Smooth muscle cell (in vitro differentiated cells): ENCODE measurements around the gene KIAA0408. TPM values are rescaled to one million over a fixed set of nuclear protein-coding genes. Genes with fewer than 3 reads are reported as not detected.

Experiments
- DNase-seq: peaks from one replicate; lab custom pipeline; 2025; ENCODE audit not compliant: unreplicated experiment; lab: John Stamatoyannopoulos, UW
- H2AFZ ChIP-seq: fragments of 200-600 bp; sonication (generic); 2 replicates; pipeline ENCODE4 v1.6.0; 2016; ENCODE audit warnings: antibody characterized with exemption, low read depth, mild to moderate bottlenecking
- H3F3A ChIP-seq: fragments of 200-600 bp; sonication (generic); 2 replicates; pipeline ENCODE4 v1.6.0; 2017; ENCODE audit warnings: antibody characterized with exemption, low read depth
- H3K27ac ChIP-seq: fragments of 200-600 bp; sonication (generic); 2 replicates; pipeline ENCODE4 v1.5.1; 2016; ENCODE audit warnings: low read depth, mild to moderate bottlenecking
- H3K27me3 ChIP-seq: fragments of 200-600 bp; sonication (generic); 2 replicates; pipeline ENCODE4 v1.6.1; 2016; ENCODE audit warnings: low read depth, mild to moderate bottlenecking
- H3K36me3 ChIP-seq: fragments of 200-600 bp; sonication (generic); 2 replicates; pipeline ENCODE4 v1.5.1; 2016; ENCODE audit warnings: low read depth
- H3K4me1 ChIP-seq: fragments of 200-600 bp; sonication (generic); 2 replicates; pipeline ENCODE4 v1.5.1; 2016; ENCODE audit warnings: low read depth
- H3K4me2 ChIP-seq: fragments of 200-600 bp; sonication (generic); 2 replicates; pipeline ENCODE4 v1.6.0; 2016; ENCODE audit warnings: mild to moderate bottlenecking
- H3K4me3 ChIP-seq: fragments of 200-600 bp; sonication (generic); 2 replicates; pipeline ENCODE4 v1.5.1; 2016; ENCODE audit warnings: mild to moderate bottlenecking
- H3K79me2 ChIP-seq: fragments of 200-600 bp; sonication (generic); 2 replicates; pipeline ENCODE4 v1.6.0; 2016; ENCODE audit warnings: low read depth, mild to moderate bottlenecking
- H3K9ac ChIP-seq: fragments of 200-600 bp; sonication (generic); 2 replicates; pipeline ENCODE4 v1.6.0; 2016; ENCODE audit warnings: low read depth
- H3K9me3 ChIP-seq: fragments of 200-600 bp; sonication (generic); replicated peaks from 2 replicates; pipeline ENCODE4 v1.5.1; 2016; ENCODE audit warnings: low read depth
- H4K20me1 ChIP-seq: fragments of 200-600 bp; sonication (generic); 2 replicates; pipeline ENCODE4 v1.6.0; 2016; ENCODE audit warnings: low read depth
- CTCF ChIP-seq: fragments of 200-600 bp; sonication (generic); IDR thresholded peaks from 2 replicates; pipeline ENCODE4 v1.5.1; 2017; ENCODE audit warnings: borderline replicate concordance, mild to moderate bottlenecking, antibody characterized with exemption; ENCODE audit not compliant: insufficient read depth, poor library complexity, severe bottlenecking
- WGBS: methylation state at CpG from one replicate; pipeline ENCODE4 v1.1.7; 2016; ENCODE audit warnings: low lambda C conversion rate; 5-methylcytosine and 5-hydroxymethylcytosine counted together
- polyA plus RNA-seq: library from polyadenylated mRNA; unstranded; fragments of >200 nt; fragmentation: Nextera tagmentation; extraction: Ambion mirVana; gene quantifications from 2 replicates; pipeline ENCODE4 v1.2.1, GENCODE V29; 2016
- total RNA-seq: library from RNA; depleted of rRNA; stranded (reverse); fragments of >200 nt; gene quantifications from 2 replicates; pipeline ENCODE4 v1.2.3, GENCODE V29; 2014

Gene KIAA0408
- total and polyA plus RNA-seq, 2 experiments from 2014 or later: 2.8 to 8.9 TPM

GRCh38 chr6:127446356-127446755 is 12.8 kb downstream of the KIAA0408 start:
- Histone ChIP-seq H3F3A (no peaks in the 10 kb centered on the region), H3K27me3 (no peaks in the 10 kb centered on the region), H3K9me3 (no peaks in the 10 kb centered on the region), H3K36me3 (no peaks in the 10 kb centered on the region), H4K20me1 (no peaks in the 10 kb centered on the region), H3K27ac (no peak overlapping the region), H3K79me2 (no peaks in the 10 kb centered on the region), H3K4me1 (no peaks in the 10 kb centered on the region), H2AFZ (no peak overlapping the region), H3K9ac (no peak overlapping the region), H3K4me2 (no peak overlapping the region), H3K4me3 (no peak overlapping the region)
- DNase-seq: no peak
- no peak for TF ChIP-seq CTCF
- WGBS: 98% methylated on average over 7 of the region's 7 CpGs

GRCh38 chr6:127441881-127442280 is 17.3 kb downstream of the KIAA0408 start:
- TF ChIP-seq CTCF: no peak
- WGBS: 79% methylated on average over 1 of the region's 1 CpG
- Histone ChIP-seq H3K79me2 (no peaks in the 10 kb centered on the region), H3K9ac (no peak overlapping the region), H2AFZ (no peak overlapping the region), H3K9me3 (no peaks in the 10 kb centered on the region), H3K27ac (no peak overlapping the region), H3K27me3 (no peaks in the 10 kb centered on the region), H3K4me2 (no peak overlapping the region), H3F3A (no peaks in the 10 kb centered on the region), H4K20me1 (no peaks in the 10 kb centered on the region), H3K4me3 (no peak overlapping the region), H3K4me1 (no peaks in the 10 kb centered on the region), H3K36me3 (no peaks in the 10 kb centered on the region)
- DNase-seq: no peak

- Histone ChIP-seq H3K4me1 (no peaks in the 10 kb centered on the region), H3K4me3 (no peak overlapping the region), H3K27ac (no peak overlapping the region), H3K9me3 (no peaks in the 10 kb centered on the region), H3K27me3 (no peaks in the 10 kb centered on the region), H3K79me2 (no peaks in the 10 kb centered on the region), H2AFZ (no peak overlapping the region), H3K36me3 (no peaks in the 10 kb centered on the region), H3K4me2 (no peak overlapping the region), H3K9ac (no peak overlapping the region), H3F3A (no peaks in the 10 kb centered on the region), H4K20me1 (no peaks in the 10 kb centered on the region)
- 48% methylated on average over 2 of the region's 2 CpGs for WGBS
- no peak for DNase-seq
- TF ChIP-seq CTCF: no peak
Observed at GRCh38 chr6:127439718-127440117, 19.5 kb downstream of the KIAA0408 start.

- H3F3A ChIP-seq: no peaks in the 10 kb centered on the region
- no peak overlapping the region for H3K27ac ChIP-seq
- no peaks in the 10 kb centered on the region for H3K27me3 ChIP-seq
- WGBS: 93% methylated on average over 3 of the region's 3 CpGs
- no peaks in the 10 kb centered on the region for H3K36me3 ChIP-seq
- no peaks in the 10 kb centered on the region for H3K9me3 ChIP-seq
- DNase-seq: no peak
- no peak overlapping the region for H3K4me2 ChIP-seq
- no peak overlapping the region for H2AFZ ChIP-seq
- no peaks in the 10 kb centered on the region for H4K20me1 ChIP-seq
- no peak overlapping the region for H3K4me3 ChIP-seq
- no peaks in the 10 kb centered on the region for H3K4me1 ChIP-seq
- no peak for TF ChIP-seq CTCF
- no peak overlapping the region for H3K9ac ChIP-seq
- no peaks in the 10 kb centered on the region for H3K79me2 ChIP-seq
Observed at GRCh38 chr6:127436578-127437110, 22.5 kb downstream of the KIAA0408 start.
